Endodermal cell (in vitro differentiated cells): ENCODE measurements around the gene LAMC1. TPM values are rescaled to one million over a fixed set of nuclear protein-coding genes. Genes with fewer than 3 reads are reported as not detected.

Experiments used
- DNase-seq: peaks from one replicate; pipeline ENCODE4 v3.0.0-alpha.2; 2017
- H3K27ac ChIP-seq: 2 replicates; pipeline ENCODE4 v1.5.1; 2013; ENCODE audit warnings: mild to moderate bottlenecking, low read depth, low read length, moderate library complexity
- H3K27me3 ChIP-seq: 2 replicates; pipeline ENCODE4 v1.6.1; 2013; ENCODE audit warnings: mild to moderate bottlenecking, low read length, moderate library complexity; ENCODE audit not compliant: insufficient read depth, control insufficient read depth, poor library complexity, severe bottlenecking
- H3K36me3 ChIP-seq: 2 replicates; pipeline ENCODE4 v1.7.0; 2013; ENCODE audit warnings: mild to moderate bottlenecking, low read length, moderate library complexity; ENCODE audit not compliant: control insufficient read depth, insufficient read depth
- H3K4me1 ChIP-seq: one replicate; pipeline ENCODE4 v1.7.0; 2013; ENCODE audit warnings: low read length; ENCODE audit not compliant: control insufficient read depth, insufficient read depth
- H3K4me3 ChIP-seq: 2 replicates; pipeline ENCODE4 v1.5.1; 2013; ENCODE audit warnings: mild to moderate bottlenecking, low read length, moderate library complexity
- H3K9ac ChIP-seq: 2 replicates; pipeline ENCODE4 v1.6.1; 2013; ENCODE audit warnings: mild to moderate bottlenecking, low read length, moderate library complexity; ENCODE audit not compliant: poor library complexity, severe bottlenecking; ENCODE audit errors: extremely low read depth
- H3K9me3 ChIP-seq: 2 replicates; pipeline ENCODE4 v1.6.1; 2013; ENCODE audit warnings: mild to moderate bottlenecking, low read length, moderate library complexity; ENCODE audit not compliant: control insufficient read depth
- H3K27ac Mint-ChIP-seq: 2 replicates; pipeline ENCODE4 v1.8.0; 2020; ENCODE audit warnings: mixed read lengths
- H3K27me3 Mint-ChIP-seq: 2 replicates; pipeline ENCODE4 v1.8.0; 2021; ENCODE audit warnings: mild to moderate bottlenecking, mixed read lengths; ENCODE audit not compliant: insufficient read depth
- H3K36me3 Mint-ChIP-seq: 2 replicates; pipeline ENCODE4 v1.8.0; 2020; ENCODE audit warnings: low read depth, mixed read lengths
- H3K4me1 Mint-ChIP-seq: 2 replicates; pipeline ENCODE4 v1.8.0; 2020; ENCODE audit warnings: mixed read lengths
- H3K4me3 Mint-ChIP-seq: 2 replicates; pipeline ENCODE4 v1.8.0; 2020; ENCODE audit warnings: mild to moderate bottlenecking, moderate library complexity, mixed read lengths
- H3K9me3 Mint-ChIP-seq: 2 replicates; pipeline ENCODE4 v1.8.0; 2020; ENCODE audit warnings: mild to moderate bottlenecking, mixed read lengths
- WGBS, 2 experiments: methylation state at CpG; one replicate each; pipeline versions ENCODE4 v1.1.5 to v1.1.7; 2013; ENCODE audit warnings: missing lambda C conversion rate in 2 of 2, mixed read lengths in 1 of 2; ENCODE audit not compliant: insufficient coverage in 1 of 2, insufficient read length in 1 of 2; 5-methylcytosine and 5-hydroxymethylcytosine counted together
- total RNA-seq, 2 donors: library from RNA; stranded (reverse); fragmentation: NEBNext Ultra II Directional in 1 of 2; extraction: Animal tissue kit (Norgen Biotek cat#: 25700) in 1 of 2; gene quantifications; 2 replicates in 1 of 2; 3 replicates in 1 of 2; pipeline ENCODE4 v1.2.1, GENCODE V29; 2021
- TF ChIP-seq, protein P1 (sequence below): fragments of 200-600 bp; sonication (generic); conservative IDR thresholded peaks from 2 replicates; pipeline ENCODE4 v1.5.0; 2021; ENCODE audit warnings: antibody characterized with exemption, mild to moderate bottlenecking

The LAMC1 gene
- total RNA-seq, 2 donors from 2014 or later = 47.9 to 58.8 TPM

DNA sequence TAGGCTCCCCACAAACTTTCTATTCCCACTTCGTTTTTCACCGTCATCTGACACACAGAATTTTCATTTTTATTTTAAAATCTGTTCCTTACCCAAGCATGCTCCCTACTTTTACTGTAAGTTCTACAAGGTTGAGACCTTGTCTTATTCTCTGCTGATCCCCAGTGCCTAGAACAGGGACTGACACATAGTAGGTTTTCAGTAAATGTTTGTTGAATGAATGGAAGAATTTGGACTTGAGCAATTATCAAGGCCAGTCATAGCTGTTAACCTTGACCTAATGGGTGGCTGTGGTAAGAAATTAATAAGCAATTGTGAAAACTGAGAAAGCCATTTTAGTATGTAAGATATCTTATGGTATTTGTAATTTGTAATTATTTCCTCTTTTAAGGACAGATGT lies 71.1 kb downstream of the LAMC1 start:
- no peaks in the 10 kb centered on the region for H3K27me3 ChIP-seq
- H3K27ac Mint-ChIP-seq = no peak overlapping the region
- DNase-seq = no peak
- H3K9me3 ChIP-seq = no peaks in the 10 kb centered on the region
- peaks cover 24% of the 10 kb centered on the region for H3K4me1 Mint-ChIP-seq
- no peaks in the 10 kb centered on the region for H3K27me3 Mint-ChIP-seq
- no peak overlapping the region for H3K9ac ChIP-seq
- no peak overlapping the region for H3K4me3 ChIP-seq
- no peaks in the 10 kb centered on the region for H3K4me1 ChIP-seq
- no peaks in the 10 kb centered on the region for H3K36me3 Mint-ChIP-seq
- H3K4me3 Mint-ChIP-seq = no peak overlapping the region
- no peak overlapping the region for H3K27ac ChIP-seq
- no peaks in the 10 kb centered on the region for H3K9me3 Mint-ChIP-seq
- TF ChIP-seq, protein P1, sequence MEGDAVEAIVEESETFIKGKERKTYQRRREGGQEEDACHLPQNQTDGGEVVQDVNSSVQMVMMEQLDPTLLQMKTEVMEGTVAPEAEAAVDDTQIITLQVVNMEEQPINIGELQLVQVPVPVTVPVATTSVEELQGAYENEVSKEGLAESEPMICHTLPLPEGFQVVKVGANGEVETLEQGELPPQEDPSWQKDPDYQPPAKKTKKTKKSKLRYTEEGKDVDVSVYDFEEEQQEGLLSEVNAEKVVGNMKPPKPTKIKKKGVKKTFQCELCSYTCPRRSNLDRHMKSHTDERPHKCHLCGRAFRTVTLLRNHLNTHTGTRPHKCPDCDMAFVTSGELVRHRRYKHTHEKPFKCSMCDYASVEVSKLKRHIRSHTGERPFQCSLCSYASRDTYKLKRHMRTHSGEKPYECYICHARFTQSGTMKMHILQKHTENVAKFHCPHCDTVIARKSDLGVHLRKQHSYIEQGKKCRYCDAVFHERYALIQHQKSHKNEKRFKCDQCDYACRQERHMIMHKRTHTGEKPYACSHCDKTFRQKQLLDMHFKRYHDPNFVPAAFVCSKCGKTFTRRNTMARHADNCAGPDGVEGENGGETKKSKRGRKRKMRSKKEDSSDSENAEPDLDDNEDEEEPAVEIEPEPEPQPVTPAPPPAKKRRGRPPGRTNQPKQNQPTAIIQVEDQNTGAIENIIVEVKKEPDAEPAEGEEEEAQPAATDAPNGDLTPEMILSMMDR = no peak
- 40 to 46% methylated on average over 2 of the region's 2 CpGs for WGBS, 2 experiments
- no peaks in the 10 kb centered on the region for H3K36me3 ChIP-seq

DNA sequence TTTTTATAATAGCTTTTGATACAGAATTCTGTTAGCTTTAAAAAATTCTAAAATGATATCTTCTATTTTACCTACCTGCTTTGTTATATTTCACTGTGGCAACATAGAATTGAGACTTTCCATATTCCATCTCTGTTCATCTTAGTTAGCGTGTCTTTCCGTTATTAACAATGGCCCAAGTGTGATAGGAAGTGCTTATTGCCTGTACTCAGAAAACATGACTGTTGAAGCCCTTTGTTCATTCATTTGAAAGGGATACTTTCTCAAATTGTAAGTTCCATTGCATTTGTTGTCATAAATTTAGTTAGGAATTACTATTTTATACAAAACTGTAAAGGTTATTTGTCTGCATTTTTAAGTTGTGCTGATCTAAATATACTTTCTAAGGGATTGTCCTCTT lies 73.1 kb downstream of the LAMC1 start:
- H3K4me1 ChIP-seq = no peaks in the 10 kb centered on the region
- H3K27ac ChIP-seq = no peak overlapping the region
- TF ChIP-seq, protein P1 = no peak
- no peaks in the 10 kb centered on the region for H3K36me3 Mint-ChIP-seq
- no peak overlapping the region for H3K27ac Mint-ChIP-seq
- no peak overlapping the region for H3K4me3 Mint-ChIP-seq
- H3K9ac ChIP-seq = no peak overlapping the region
- DNase-seq = no peak
- no peak overlapping the region for H3K4me3 ChIP-seq
- H3K36me3 ChIP-seq = no peaks in the 10 kb centered on the region
- H3K27me3 Mint-ChIP-seq = no peaks in the 10 kb centered on the region
- WGBS, 2 experiments = 100% methylated on average over 2 of the region's 2 CpGs; no CpG with 5 or more reads in 1 of the 2 experiments
- peaks cover 4% of the 10 kb centered on the region for H3K4me1 Mint-ChIP-seq
- no peaks in the 10 kb centered on the region for H3K9me3 ChIP-seq
- H3K27me3 ChIP-seq = no peaks in the 10 kb centered on the region
- no peaks in the 10 kb centered on the region for H3K9me3 Mint-ChIP-seq

DNA sequence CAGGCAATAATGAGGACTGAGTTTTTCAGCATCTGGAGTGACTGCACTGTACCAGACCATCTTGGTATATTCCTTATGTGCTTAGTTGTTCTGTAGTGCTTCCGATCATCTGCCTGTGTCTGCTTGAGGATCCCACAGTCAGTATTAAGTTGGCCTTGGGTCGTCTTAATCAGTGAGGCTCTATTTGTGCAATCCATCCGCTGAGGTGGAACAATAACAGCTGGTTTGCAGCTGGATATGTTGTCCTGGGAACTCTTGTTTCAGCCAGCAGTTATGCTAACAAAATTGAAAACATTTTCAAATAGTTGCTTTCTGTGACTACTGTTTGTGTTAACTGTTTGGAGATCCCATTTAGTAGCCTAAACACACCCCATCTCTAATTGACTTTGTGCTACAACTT lies 73.7 kb downstream of the LAMC1 start:
- Mint-ChIP-seq H3K27me3 (no peaks in the 10 kb centered on the region), H3K4me3 (no peak overlapping the region), H3K9me3 (no peaks in the 10 kb centered on the region), H3K36me3 (no peaks in the 10 kb centered on the region), H3K4me1 (peaks cover 6% of the 10 kb centered on the region), H3K27ac (no peak overlapping the region)
- H3K36me3 ChIP-seq = no peaks in the 10 kb centered on the region
- no peak overlapping the region for H3K4me3 ChIP-seq
- H3K27ac ChIP-seq = no peak overlapping the region
- no peaks in the 10 kb centered on the region for H3K4me1 ChIP-seq
- 91 to 92% methylated on average over 3 of the region's 3 CpGs for WGBS, 2 experiments
- no peak overlapping the region for H3K9ac ChIP-seq
- no peaks in the 10 kb centered on the region for H3K9me3 ChIP-seq
- TF ChIP-seq, protein P1 = no peak
- no peaks in the 10 kb centered on the region for H3K27me3 ChIP-seq
- no peak for DNase-seq
